GM23338 (cell line): ENCODE results near the gene COL1A2. TPM values are rescaled to one million over a fixed set of nuclear protein-coding genes. Genes with fewer than 3 reads are reported as not detected.

ENCODE experiments used
- ATAC-seq: fragments of 200-7000 bp; cut with Tn5 transposase; 3 replicates; pipeline ENCODE4 v1.9.1; 2020
- DNase-seq: peaks from one replicate; pipeline ENCODE4 v3.0.0-alpha.2; 2015; ENCODE audit warnings: low spot score
- H2AFZ ChIP-seq: fragments of 200-600 bp; sonication (generic); 2 replicates; pipeline ENCODE4 v1.8.0; 2016; ENCODE audit warnings: antibody characterized with exemption, mild to moderate bottlenecking, moderate library complexity
- H3F3A ChIP-seq: fragments of 200-600 bp; sonication (generic); replicated peaks from 2 replicates; pipeline ENCODE4 v1.8.0; 2017; ENCODE audit warnings: antibody characterized with exemption, mixed run types, low read depth
- H3K27ac ChIP-seq: fragments of 200-600 bp; sonication (generic); 2 replicates; pipeline ENCODE4 v1.6.1; 2016; ENCODE audit warnings: low read depth
- H3K27me3 ChIP-seq: fragments of 200-600 bp; sonication (generic); 2 replicates; pipeline ENCODE4 v1.8.0; 2016; ENCODE audit warnings: mild to moderate bottlenecking, mixed run types, moderate library complexity; ENCODE audit not compliant: insufficient read depth
- H3K36me3 ChIP-seq: fragments of 200-600 bp; sonication (generic); 2 replicates; pipeline ENCODE4 v1.8.0; 2016; ENCODE audit warnings: mild to moderate bottlenecking; ENCODE audit not compliant: insufficient read depth
- H3K4me1 ChIP-seq: fragments of 200-600 bp; sonication (generic); 2 replicates; pipeline ENCODE4 v1.8.0; 2016; ENCODE audit warnings: mild to moderate bottlenecking, moderate library complexity; ENCODE audit not compliant: insufficient read depth
- H3K4me2 ChIP-seq: fragments of 200-600 bp; sonication (generic); 2 replicates; pipeline ENCODE4 v1.7.1; 2017; ENCODE audit warnings: mixed run types
- H3K4me3 ChIP-seq: fragments of 200-600 bp; sonication (generic); 2 replicates; pipeline ENCODE4 v1.6.1; 2016; ENCODE audit warnings: mixed run types
- H3K79me2 ChIP-seq: fragments of 200-600 bp; sonication (generic); replicated peaks from 2 replicates; pipeline ENCODE4 v1.8.0; 2017; ENCODE audit warnings: mild to moderate bottlenecking; ENCODE audit not compliant: insufficient read depth
- H3K9me2 ChIP-seq: fragments of 200-600 bp; sonication (generic); 2 replicates; pipeline ENCODE4 v1.8.0; 2017; ENCODE audit not compliant: insufficient read depth
- H4K20me1 ChIP-seq: fragments of 200-600 bp; sonication (generic); replicated peaks from 2 replicates; pipeline ENCODE4 v1.8.0; 2017; ENCODE audit warnings: mild to moderate bottlenecking; ENCODE audit not compliant: insufficient read depth
- H3K27ac Mint-ChIP-seq: 2 replicates; pipeline ENCODE4 v1.8.0; 2020; ENCODE audit warnings: inconsistent platforms, mild to moderate bottlenecking, moderate library complexity, mixed read lengths
- H3K27me3 Mint-ChIP-seq: 3 replicates; pipeline ENCODE4 v1.8.0; 2022; ENCODE audit warnings: low read depth, mild to moderate bottlenecking, moderate library complexity, mixed read lengths, inconsistent platforms; ENCODE audit not compliant: insufficient read depth, poor library complexity
- H3K36me3 Mint-ChIP-seq: 3 replicates; pipeline ENCODE4 v1.8.0; 2021; ENCODE audit warnings: low read depth, mild to moderate bottlenecking, inconsistent platforms, moderate library complexity, mixed read lengths
- H3K4me1 Mint-ChIP-seq: 3 replicates; pipeline ENCODE4 v1.8.0; 2020; ENCODE audit warnings: mild to moderate bottlenecking, inconsistent platforms, mixed read lengths
- H3K4me3 Mint-ChIP-seq: 3 replicates; pipeline ENCODE4 v1.8.0; 2021; ENCODE audit warnings: moderate library complexity, mild to moderate bottlenecking, inconsistent platforms, mixed read lengths
- H3K9me3 Mint-ChIP-seq: 3 replicates; pipeline ENCODE4 v1.8.0; 2020; ENCODE audit warnings: moderate library complexity, mild to moderate bottlenecking, inconsistent platforms, mixed read lengths
- CTCF ChIP-seq, 2 experiments: fragments of 200-600 bp in 1 of 2; sonication (generic) in 1 of 2; conservative IDR thresholded peaks; 2 replicates each; pipeline versions ENCODE4 v1.5.1 to v1.6.1; 2016 to 2017; ENCODE audit warnings: antibody characterized with exemption in 2 of 2, low read depth in 2 of 2, mild to moderate bottlenecking in 2 of 2, moderate library complexity in 1 of 2
- ETS1 ChIP-seq: IDR thresholded peaks from 2 replicates; pipeline ENCODE4 v1.6.1; 2016; ENCODE audit warnings: antibody characterized with exemption
- EZH2 ChIP-seq: fragments of 200-600 bp; sonication (generic); IDR thresholded peaks from one replicate; pipeline ENCODE4 v1.8.0; 2017; ENCODE audit warnings: antibody characterized with exemption, mild to moderate bottlenecking, low read depth; ENCODE audit not compliant: unreplicated experiment
- JUNB ChIP-seq: IDR thresholded peaks from one replicate; pipeline ENCODE4 v1.6.1; 2016; ENCODE audit warnings: antibody characterized with exemption; ENCODE audit not compliant: unreplicated experiment
- NANOG ChIP-seq: IDR thresholded peaks from 2 replicates; pipeline ENCODE4 v1.6.1; 2016; ENCODE audit warnings: antibody characterized with exemption, borderline replicate concordance
- POLR2AphosphoS5 ChIP-seq: IDR thresholded peaks from 2 replicates; pipeline ENCODE4 v1.6.1; 2016; ENCODE audit warnings: antibody characterized with exemption, low read depth
- REST ChIP-seq: IDR thresholded peaks from one replicate; pipeline ENCODE4 v1.6.1; 2018; ENCODE audit warnings: antibody characterized with exemption; ENCODE audit not compliant: unreplicated experiment
- ZNF114 ChIP-seq: fragments of 250-450 bp; sonication (Bioruptor Pico); IDR thresholded peaks from 2 replicates; pipeline ENCODE4 v1.5.0; 2020; ENCODE audit warnings: mild to moderate bottlenecking, moderate library complexity
- ZNF331 ChIP-seq: fragments of 250-450 bp; sonication (Bioruptor Pico); IDR thresholded peaks from 2 replicates; pipeline ENCODE4 v1.5.0; 2020; ENCODE audit warnings: low read depth, mild to moderate bottlenecking, moderate library complexity
- ZNF462 ChIP-seq: fragments of 250-450 bp; sonication (Bioruptor Pico); IDR thresholded peaks from 2 replicates; pipeline ENCODE4 v1.5.0; 2020; ENCODE audit warnings: mild to moderate bottlenecking, moderate library complexity
- polyA plus RNA-seq: library from polyadenylated mRNA; unstranded; fragments of >200 nt; fragmentation: Nextera tagmentation; extraction: Ambion mirVana; gene quantifications from 2 replicates; pipeline ENCODE4 v1.2.1, GENCODE V29; 2016
- total RNA-seq: library from RNA; depleted of rRNA; stranded (reverse); fragments of >200 nt; shearing (Covaris generic); gene quantifications from 2 replicates; pipeline ENCODE4 v1.2.3, GENCODE V29; 2014

Gene COL1A2
- total and polyA plus RNA-seq, 2 experiments from 2014 or later, result 32.0 to 67.0 TPM

GRCh38 chr7:94396596-94396995 lies 1.9 kb downstream of the COL1A2 start:
- Histone ChIP-seq H3K27me3 (peaks cover 4% of the 10 kb centered on the region; the same call in 1 of the 2 replicates), H3K4me1 (peaks cover 18% of the 10 kb centered on the region), H3K79me2 (no peaks in the 10 kb centered on the region), H3K4me3 (peak overlapping the region; percentile 80; the same call in 1 of the 2 replicates), H3K4me2 (peak overlapping the region; percentile 86), H2AFZ (no peak overlapping the region), H4K20me1 (no peaks in the 10 kb centered on the region), H3K36me3 (peaks cover 11% of the 10 kb centered on the region; the same call in 1 of the 2 replicates), H3F3A (no peaks in the 10 kb centered on the region), H3K9me2 (no peaks in the 10 kb centered on the region), H3K27ac (no peak overlapping the region)
- Mint-ChIP-seq H3K27ac (no peak overlapping the region), H3K27me3 (peaks cover 16% of the 10 kb centered on the region), H3K4me3 (no peak overlapping the region), H3K36me3 (peaks cover 5% of the 10 kb centered on the region; the same call in 2 of the 3 replicates), H3K4me1 (peaks cover 40% of the 10 kb centered on the region), H3K9me3 (no peaks in the 10 kb centered on the region)
- TF ChIP-seq POLR2AphosphoS5 (no peak), JUNB (no peak), ETS1 (no peak), REST (no peak), NANOG (no peak), CTCF (conservative IDR thresholded peaks at IDR 0.05; ENCODE audit: low read depth in 2 of 2) (no peak), EZH2 (no peak), ZNF331 (CRISPR knock-in tag) (no peak), ZNF114 (no peak)
- DNase-seq (no peak), ATAC-seq (no peak)

GRCh38 chr7:94397722-94398121 lies 3.0 kb downstream of the COL1A2 start:
- Histone ChIP-seq H3K9me2 (no peaks in the 10 kb centered on the region), H2AFZ (no peak overlapping the region), H4K20me1 (0 out of 2 replicates have a peak, but pooled peaks cover 2% of the 10 kb centered on the region), H3K79me2 (no peaks in the 10 kb centered on the region), H3K4me1 (peaks cover 9% of the 10 kb centered on the region), H3K4me3 (no peak overlapping the region), H3K36me3 (peaks cover 20% of the 10 kb centered on the region; the same call in 1 of the 2 replicates), H3K27me3 (peaks cover 4% of the 10 kb centered on the region; the same call in 1 of the 2 replicates), H3K4me2 (no peak overlapping the region), H3F3A (no peaks in the 10 kb centered on the region), H3K27ac (no peak overlapping the region)
- ATAC-seq (no peak), DNase-seq (no peak)
- Mint-ChIP-seq H3K4me1 (peaks cover 29% of the 10 kb centered on the region), H3K4me3 (no peak overlapping the region), H3K27me3 (peaks cover 14% of the 10 kb centered on the region), H3K36me3 (peaks cover 11% of the 10 kb centered on the region; the same call in 2 of the 3 replicates), H3K9me3 (no peaks in the 10 kb centered on the region), H3K27ac (no peak overlapping the region)
- no peak for TF ChIP-seq EZH2
- TF ChIP-seq ZNF462, result no peak
